HG03354 (cell line): ENCODE data around the gene TAF3.

ENCODE experiments used
- ATAC-seq: cut with Tn5 transposase; IDR thresholded peaks from one replicate; pipeline ENCODE4 v1.9.1; 2021; ENCODE audit warnings: mild to moderate bottlenecking; ENCODE audit not compliant: unreplicated experiment, poor library complexity, severe bottlenecking

The TAF3 gene

GRCh38 chr10:7956508-7956907, 138.2 kb downstream of the TAF3 start:
- peak; percentile 99 for ATAC-seq

- no peak for ATAC-seq
These were observed 139.3 kb downstream of the TAF3 start for GRCh38 chr10:7957591-7957990.

- ATAC-seq = no peak
These were observed 140.1 kb downstream of the TAF3 start for GRCh38 chr10:7958442-7958841.

GRCh38 chr10:7960108-7960507, 141.8 kb downstream of the TAF3 start:
- ATAC-seq = no peak

DNA sequence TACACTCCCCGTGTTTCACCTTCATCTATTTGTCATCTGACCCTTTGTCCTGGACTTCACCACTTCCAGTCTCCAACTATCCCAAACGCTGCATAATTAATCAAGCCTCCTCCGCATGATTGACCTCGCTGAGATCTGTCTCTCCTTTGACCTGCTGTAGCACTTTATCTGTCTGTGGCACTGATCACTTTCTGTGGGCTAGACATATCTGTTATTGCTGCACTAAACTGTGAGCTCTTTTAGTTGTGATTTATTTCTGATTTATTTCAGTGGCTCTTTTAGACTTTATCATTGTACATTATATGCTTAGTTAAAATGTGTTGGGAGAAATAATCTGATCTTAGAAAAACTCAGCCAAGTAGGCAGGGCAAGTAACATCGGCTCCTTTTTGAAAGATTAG, 144.3 kb downstream of the TAF3 start:
- ATAC-seq = no peak

DNA sequence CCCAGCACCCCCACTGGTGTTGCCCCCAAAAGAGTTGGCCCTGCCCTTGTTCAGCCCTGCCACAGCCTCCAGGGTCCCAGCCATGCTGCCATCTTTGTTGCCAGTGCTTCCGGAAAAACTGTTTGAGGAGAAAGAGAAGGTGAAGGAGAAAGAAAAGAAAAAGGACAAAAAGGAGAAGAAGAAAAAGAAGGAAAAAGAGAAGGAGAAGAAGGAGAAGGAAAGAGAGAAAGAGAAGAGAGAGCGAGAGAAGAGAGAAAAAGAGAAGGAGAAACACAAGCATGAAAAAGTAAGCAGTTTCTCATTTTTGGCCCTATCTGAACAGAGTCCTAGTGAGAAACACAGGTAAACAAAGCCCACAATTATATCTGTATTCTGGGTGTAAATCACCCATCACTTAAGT, 147.2 kb downstream of the TAF3 start:
- ATAC-seq = no peak

- ATAC-seq = no peak
These were observed 148.7 kb downstream of the TAF3 start for GRCh38 chr10:7967035-7967434.

DNA sequence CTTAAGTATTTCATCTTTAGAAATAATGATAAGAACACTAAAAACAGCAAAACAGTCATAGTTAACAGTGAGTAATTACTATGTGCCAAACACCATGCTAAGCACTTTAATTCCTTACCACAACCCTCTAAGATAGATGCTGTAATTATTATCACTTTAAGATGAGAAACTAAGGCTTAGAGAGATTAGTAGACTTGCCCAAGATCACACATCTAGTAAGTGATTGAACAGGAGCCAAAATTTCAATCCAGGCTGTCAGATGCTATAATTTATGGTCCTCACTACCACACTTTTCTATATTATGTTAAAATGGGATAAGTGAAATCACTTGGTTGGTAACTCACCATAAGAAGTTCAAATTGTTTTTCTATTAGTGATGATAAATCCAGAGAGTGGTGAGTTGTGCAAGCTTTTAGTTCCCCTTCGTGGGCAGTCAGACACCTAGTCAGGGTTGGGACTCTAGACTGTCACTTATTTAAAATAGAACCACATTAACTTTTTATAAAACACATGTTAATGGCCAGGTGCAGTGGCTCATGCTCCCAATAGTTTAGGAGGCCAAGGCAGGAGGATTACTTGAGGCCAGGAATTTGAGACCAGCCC, 150.3 kb downstream of the TAF3 start:
- ATAC-seq = no peak

- ATAC-seq = no peak
These were observed 151.3 kb downstream of the TAF3 start for GRCh38 chr10:7969623-7970022.

DNA sequence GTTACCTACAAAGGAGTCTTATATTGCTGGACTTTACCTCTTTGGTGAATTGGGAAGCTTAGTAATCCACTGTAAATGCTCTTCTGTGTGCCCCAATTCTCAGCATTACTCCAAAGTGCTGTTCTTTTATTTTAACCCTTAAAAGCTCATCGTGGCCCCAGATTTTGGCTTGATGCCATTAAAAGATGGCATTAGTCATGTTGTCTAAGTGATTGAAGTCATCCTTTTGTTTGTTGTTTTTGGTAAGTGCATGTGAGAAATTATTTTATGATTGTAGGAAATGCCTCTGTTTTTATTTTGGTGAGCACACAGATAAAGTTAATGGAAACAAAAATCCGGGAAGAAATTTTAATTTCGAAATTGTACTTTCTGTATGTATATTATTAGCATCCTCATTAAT, 153.6 kb downstream of the TAF3 start:
- no peak for ATAC-seq

GRCh38 chr10:7972367-7972766, 154.1 kb downstream of the TAF3 start:
- no peak for ATAC-seq

GRCh38 chr10:7980196-7980595, 161.9 kb downstream of the TAF3 start:
- ATAC-seq = no peak

DNA sequence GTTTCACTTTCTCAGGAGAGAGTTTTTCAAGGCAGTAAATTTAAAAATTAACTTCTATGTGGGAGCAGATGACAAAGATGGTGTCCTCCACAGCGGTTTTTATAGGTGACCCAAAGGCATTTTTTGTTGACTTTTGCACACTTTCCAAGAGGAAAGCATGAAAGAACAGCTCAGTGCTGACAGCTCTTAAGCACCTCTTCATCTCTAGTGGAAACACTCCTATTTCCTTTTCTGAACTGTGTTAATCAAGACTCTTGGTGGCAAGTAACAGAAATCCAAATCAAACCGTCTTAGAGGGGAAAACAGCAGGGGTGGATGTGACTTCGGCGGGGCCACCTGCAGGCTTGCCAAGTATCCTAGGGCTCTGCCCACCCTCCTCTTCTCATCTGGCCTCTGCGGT, 164.4 kb downstream of the TAF3 start:
- no peak for ATAC-seq

- no peak for ATAC-seq
These were observed 166.0 kb downstream of the TAF3 start for GRCh38 chr10:7984325-7984724.

GRCh38 chr10:7984896-7985295, 166.6 kb downstream of the TAF3 start:
- no peak for ATAC-seq

- no peak for ATAC-seq
These were observed 168.5 kb downstream of the TAF3 start for GRCh38 chr10:7986851-7987250.

DNA sequence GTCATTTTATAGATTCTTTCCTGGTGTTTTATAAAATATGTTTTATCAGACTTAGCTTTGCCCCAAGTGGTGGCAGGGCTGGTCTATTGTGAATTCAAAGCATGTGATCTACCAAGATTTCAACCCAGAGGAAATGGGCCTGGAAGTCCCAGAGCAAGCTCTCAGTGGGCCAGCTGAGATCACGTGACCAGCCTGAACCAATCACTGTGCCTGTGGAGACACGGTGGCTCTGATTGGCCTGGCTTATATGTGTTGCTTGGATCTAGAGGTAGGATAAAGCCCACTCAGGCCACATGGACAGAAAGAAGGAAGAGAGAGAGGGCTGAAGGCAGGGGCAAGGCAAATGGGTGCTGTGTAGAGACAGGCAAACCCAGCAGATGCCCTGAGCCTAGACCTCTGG, 170.7 kb downstream of the TAF3 start:
- no peak for ATAC-seq

DNA sequence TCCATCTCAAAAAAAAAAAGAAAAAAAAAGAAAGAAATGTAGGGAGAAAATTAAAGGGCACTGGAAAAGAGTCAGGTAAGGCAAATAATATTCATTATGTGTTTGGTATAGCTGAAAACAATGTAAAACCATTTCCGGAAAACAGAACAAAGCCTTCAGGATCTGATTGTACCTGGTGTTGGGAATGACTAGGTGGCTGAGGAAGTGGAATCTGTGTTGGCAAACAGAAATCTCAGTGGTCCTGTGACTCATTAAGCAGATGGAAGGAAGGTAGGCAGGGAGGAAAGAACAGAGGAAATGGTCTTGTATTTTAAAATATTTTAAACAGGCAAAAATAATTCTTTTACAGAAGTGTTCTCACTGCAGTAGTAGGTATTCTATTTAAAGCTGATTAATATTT, 180.5 kb downstream of the TAF3 start:
- no peak for ATAC-seq

- no peak for ATAC-seq
These were observed 186.2 kb downstream of the TAF3 start for GRCh38 chr10:8004469-8005000.

DNA sequence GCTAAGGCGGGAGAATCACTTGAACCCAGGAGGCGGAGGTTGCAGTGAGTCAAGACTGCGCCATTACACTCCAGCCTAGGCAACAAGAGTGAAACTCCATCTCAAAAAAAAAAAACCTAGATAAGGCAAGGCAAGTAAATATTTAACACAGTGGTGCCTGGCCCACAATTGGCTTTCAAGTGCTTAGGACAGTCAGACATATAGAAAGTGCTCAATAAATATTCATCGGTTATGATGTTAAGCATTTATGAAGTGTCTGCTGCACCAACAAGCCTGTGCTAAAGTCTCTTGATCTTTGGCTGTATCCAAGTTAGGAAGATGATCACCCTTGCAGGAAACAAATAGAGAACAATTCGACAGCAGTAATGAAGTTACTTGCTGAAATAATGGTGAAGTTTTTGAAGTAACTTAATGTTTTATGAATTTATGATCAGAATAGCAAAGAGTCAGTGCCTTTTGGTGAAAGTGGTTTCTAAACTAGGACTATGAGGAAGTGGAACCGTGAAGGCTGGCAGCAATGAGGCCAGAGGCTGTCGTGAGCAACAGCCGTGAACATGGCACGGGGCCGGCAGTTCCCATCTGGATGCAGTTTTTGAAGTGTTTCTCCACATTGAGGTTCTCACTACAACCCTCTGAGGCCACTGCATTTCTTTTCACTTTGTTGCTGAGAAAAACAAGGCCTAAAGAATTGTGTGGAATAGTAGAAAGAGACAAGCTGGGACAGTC, 188.1 kb downstream of the TAF3 start:
- ATAC-seq = no peak

GRCh38 chr10:8009031-8009430, 190.7 kb downstream of the TAF3 start:
- no peak for ATAC-seq
